Astrocyte (in vitro differentiated cells and primary cell): Measurements from ENCODE around the gene NUP214. TPM values are rescaled to one million over a fixed set of nuclear protein-coding genes. Genes with fewer than 3 reads are reported as not detected.

ENCODE experiments used
- DNase-seq: peaks from one replicate; pipeline ENCODE4 v3.0.0-alpha.2; 2010; ENCODE audit warnings: low read depth
- FAIRE-seq: peaks from 2 replicates; lab custom pipeline; 2011; peaks lifted over from hg19 to GRCh38; lab: Jason Lieb, UNC
- H2AFZ ChIP-seq: 2 replicates; pipeline ENCODE4 v1.6.0; 2012; ENCODE audit warnings: low read depth, low read length, inconsistent platforms
- H3K27ac ChIP-seq: 2 replicates; pipeline ENCODE4 v1.5.1; 2011; ENCODE audit warnings: low read depth, low read length, inconsistent platforms
- H3K27me3 ChIP-seq: 2 replicates; pipeline ENCODE4 v1.6.0; 2011; ENCODE audit warnings: low read length, inconsistent platforms; ENCODE audit not compliant: insufficient read depth
- H3K36me3 ChIP-seq: 2 replicates; pipeline ENCODE4 v1.5.1; 2011; ENCODE audit warnings: low read length, inconsistent platforms; ENCODE audit not compliant: insufficient read depth
- H3K4me1 ChIP-seq: 2 replicates; pipeline ENCODE4 v1.5.1; 2011; ENCODE audit warnings: low read length, inconsistent platforms; ENCODE audit not compliant: insufficient read depth
- H3K4me2 ChIP-seq: 2 replicates; pipeline ENCODE4 v1.6.0; 2012; ENCODE audit warnings: low read length, inconsistent platforms
- H3K4me3 ChIP-seq: 2 replicates; pipeline ENCODE4 v1.5.1; 2011; ENCODE audit warnings: low read depth, mild to moderate bottlenecking, low read length, inconsistent platforms; ENCODE audit not compliant: insufficient read depth
- H3K79me2 ChIP-seq: 2 replicates; pipeline ENCODE4 v1.6.0; 2012; ENCODE audit warnings: mild to moderate bottlenecking, low read length, inconsistent platforms; ENCODE audit not compliant: insufficient read depth
- H3K9ac ChIP-seq: 2 replicates; pipeline ENCODE4 v1.6.0; 2012; ENCODE audit warnings: mild to moderate bottlenecking, low read length, inconsistent platforms
- H3K9me3 ChIP-seq: 2 replicates; pipeline ENCODE4 v1.5.1; 2012; ENCODE audit warnings: low read depth, mild to moderate bottlenecking, low read length, inconsistent platforms; ENCODE audit not compliant: insufficient read depth
- H4K20me1 ChIP-seq: 2 replicates; pipeline ENCODE4 v1.6.0; 2012; ENCODE audit warnings: low read length, inconsistent platforms; ENCODE audit not compliant: insufficient read depth
- H3K27ac Mint-ChIP-seq: one replicate; pipeline ENCODE4 v1.8.0; 2021; ENCODE audit warnings: mild to moderate bottlenecking, mixed read lengths; ENCODE audit not compliant: unreplicated experiment
- H3K27me3 Mint-ChIP-seq: one replicate; pipeline ENCODE4 v1.8.0; 2021; ENCODE audit warnings: low read depth, mixed read lengths; ENCODE audit not compliant: unreplicated experiment
- H3K36me3 Mint-ChIP-seq: one replicate; pipeline ENCODE4 v1.8.0; 2021; ENCODE audit warnings: low read depth, mixed read lengths; ENCODE audit not compliant: unreplicated experiment
- H3K4me1 Mint-ChIP-seq: one replicate; pipeline ENCODE4 v1.8.0; 2021; ENCODE audit warnings: low read depth, mixed read lengths; ENCODE audit not compliant: unreplicated experiment
- H3K4me3 Mint-ChIP-seq: one replicate; pipeline ENCODE4 v1.8.0; 2021; ENCODE audit warnings: mild to moderate bottlenecking, moderate library complexity, mixed read lengths; ENCODE audit not compliant: unreplicated experiment
- H3K9me3 Mint-ChIP-seq: one replicate; pipeline ENCODE4 v1.8.0; 2021; ENCODE audit warnings: mild to moderate bottlenecking, mixed read lengths; ENCODE audit not compliant: unreplicated experiment
- EZH2 ChIP-seq: IDR thresholded peaks from 2 replicates; pipeline ENCODE4 v1.6.1; 2012; ENCODE audit warnings: mild to moderate bottlenecking, low read length, inconsistent platforms; ENCODE audit not compliant: insufficient read depth
- total RNA-seq: library from RNA; stranded (reverse); gene quantifications from 2 replicates; pipeline ENCODE4 v1.2.1, GENCODE V29; 2021
- TF ChIP-seq, protein P1 (sequence below): IDR thresholded peaks from 2 replicates; pipeline ENCODE4 v1.5.1; 2011; ENCODE audit warnings: low read depth, mild to moderate bottlenecking, inconsistent platforms, low read length, moderate library complexity; ENCODE audit not compliant: insufficient read depth

NUP214 gene
- total RNA-seq, 1 donor from 2014 or later = 30.5 TPM

DNA sequence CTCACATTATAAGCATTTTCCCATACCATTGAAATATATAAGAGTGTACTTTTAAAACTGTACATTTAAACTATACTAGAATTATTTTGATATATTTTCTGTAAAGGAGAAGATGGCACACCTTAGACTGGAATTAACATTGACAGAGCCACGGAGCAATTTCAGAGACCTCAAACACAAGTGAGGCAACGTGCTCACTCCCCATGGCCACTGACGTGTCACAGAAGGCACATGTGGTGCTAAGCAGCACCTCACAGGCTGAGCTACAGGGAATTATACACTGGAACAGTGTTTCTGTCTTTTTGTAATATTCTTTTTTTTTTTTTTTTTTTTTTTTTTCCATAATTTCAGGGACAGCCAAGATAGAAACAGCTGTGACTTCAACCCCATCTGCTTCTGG, 66.5 kb downstream of the NUP214 start:
- Mint-ChIP-seq H3K27me3 (no peaks in the 10 kb centered on the region), H3K4me3 (no peak overlapping the region), H3K4me1 (peaks cover 9% of the 10 kb centered on the region), H3K36me3 (peaks cover 8% of the 10 kb centered on the region), H3K9me3 (no peaks in the 10 kb centered on the region), H3K27ac (no peak overlapping the region)
- peaks cover 43% of the 10 kb centered on the region for H3K36me3 ChIP-seq
- no peak overlapping the region for H3K9ac ChIP-seq
- H3K27me3 ChIP-seq = no peaks in the 10 kb centered on the region
- DNase-seq = no peak
- H3K4me3 ChIP-seq = no peak overlapping the region
- no peak overlapping the region for H3K27ac ChIP-seq
- FAIRE-seq = no peak
- no peaks in the 10 kb centered on the region for H3K79me2 ChIP-seq
- no peak overlapping the region for H3K4me2 ChIP-seq
- H3K4me1 ChIP-seq = no peaks in the 10 kb centered on the region
- no peak overlapping the region for H2AFZ ChIP-seq
- no peak for TF ChIP-seq EZH2
- TF ChIP-seq, protein P1, sequence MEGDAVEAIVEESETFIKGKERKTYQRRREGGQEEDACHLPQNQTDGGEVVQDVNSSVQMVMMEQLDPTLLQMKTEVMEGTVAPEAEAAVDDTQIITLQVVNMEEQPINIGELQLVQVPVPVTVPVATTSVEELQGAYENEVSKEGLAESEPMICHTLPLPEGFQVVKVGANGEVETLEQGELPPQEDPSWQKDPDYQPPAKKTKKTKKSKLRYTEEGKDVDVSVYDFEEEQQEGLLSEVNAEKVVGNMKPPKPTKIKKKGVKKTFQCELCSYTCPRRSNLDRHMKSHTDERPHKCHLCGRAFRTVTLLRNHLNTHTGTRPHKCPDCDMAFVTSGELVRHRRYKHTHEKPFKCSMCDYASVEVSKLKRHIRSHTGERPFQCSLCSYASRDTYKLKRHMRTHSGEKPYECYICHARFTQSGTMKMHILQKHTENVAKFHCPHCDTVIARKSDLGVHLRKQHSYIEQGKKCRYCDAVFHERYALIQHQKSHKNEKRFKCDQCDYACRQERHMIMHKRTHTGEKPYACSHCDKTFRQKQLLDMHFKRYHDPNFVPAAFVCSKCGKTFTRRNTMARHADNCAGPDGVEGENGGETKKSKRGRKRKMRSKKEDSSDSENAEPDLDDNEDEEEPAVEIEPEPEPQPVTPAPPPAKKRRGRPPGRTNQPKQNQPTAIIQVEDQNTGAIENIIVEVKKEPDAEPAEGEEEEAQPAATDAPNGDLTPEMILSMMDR = no peak
- no peaks in the 10 kb centered on the region for H4K20me1 ChIP-seq
- H3K9me3 ChIP-seq = no peaks in the 10 kb centered on the region

DNA sequence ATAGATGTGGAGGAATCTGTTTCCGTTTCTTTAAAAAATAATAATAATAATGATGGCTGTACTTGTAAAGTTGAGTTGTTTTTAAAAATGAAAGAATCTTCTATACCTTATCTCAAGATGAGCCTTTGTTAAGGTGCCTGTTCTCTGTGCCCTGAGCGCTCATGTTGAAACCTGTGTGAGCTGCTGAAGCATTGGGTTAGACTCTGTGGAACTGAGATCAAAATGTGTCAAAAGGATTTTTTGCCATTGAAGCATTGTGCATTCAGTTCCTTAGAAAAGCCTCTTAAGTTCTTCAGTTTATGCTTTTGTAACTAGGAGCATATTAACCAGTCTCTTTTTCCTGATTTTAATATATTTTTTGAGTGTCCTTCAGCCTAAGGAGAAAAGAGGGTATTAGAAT, 67.7 kb downstream of the NUP214 start:
- Mint-ChIP-seq H3K36me3 (peaks cover 19% of the 10 kb centered on the region), H3K27ac (no peak overlapping the region), H3K27me3 (no peaks in the 10 kb centered on the region), H3K4me1 (peaks cover 9% of the 10 kb centered on the region), H3K4me3 (no peak overlapping the region), H3K9me3 (no peaks in the 10 kb centered on the region)
- H3K79me2 ChIP-seq = no peaks in the 10 kb centered on the region
- H3K4me3 ChIP-seq = no peak overlapping the region
- no peak overlapping the region for H3K4me2 ChIP-seq
- H3K27ac ChIP-seq = no peak overlapping the region
- H2AFZ ChIP-seq = no peak overlapping the region
- TF ChIP-seq, protein P1 = no peak
- H4K20me1 ChIP-seq = peaks cover 6% of the 10 kb centered on the region
- FAIRE-seq (no peak), DNase-seq (no peak)
- no peaks in the 10 kb centered on the region for H3K4me1 ChIP-seq
- peaks cover 43% of the 10 kb centered on the region for H3K36me3 ChIP-seq
- no peak overlapping the region for H3K9ac ChIP-seq
- no peaks in the 10 kb centered on the region for H3K9me3 ChIP-seq
- no peaks in the 10 kb centered on the region for H3K27me3 ChIP-seq

DNA sequence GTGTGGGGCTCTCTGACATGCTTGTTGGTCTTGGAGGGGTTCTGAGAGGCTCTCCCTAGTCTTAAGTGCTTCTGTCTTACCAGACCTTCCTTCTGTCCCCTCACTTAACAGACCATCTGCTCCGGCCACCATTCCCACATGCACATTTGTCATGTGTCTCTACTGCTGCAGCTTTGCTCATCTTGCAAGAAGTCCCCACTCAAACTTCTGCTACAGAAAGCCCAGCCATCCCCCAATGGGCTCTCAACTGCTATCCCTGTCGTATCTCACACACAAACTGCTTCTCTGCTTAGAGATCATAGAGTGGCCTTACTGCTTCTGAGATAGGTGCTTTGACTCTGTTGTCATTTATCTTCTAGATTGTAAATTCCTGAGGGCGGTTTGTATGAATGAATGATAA, 69.4 kb downstream of the NUP214 start:
- H3K36me3 ChIP-seq = peaks cover 39% of the 10 kb centered on the region
- no peak overlapping the region for H3K27ac Mint-ChIP-seq
- FAIRE-seq = no peak
- TF ChIP-seq, protein P1 = no peak
- TF ChIP-seq EZH2 = no peak
- no peaks in the 10 kb centered on the region for H3K9me3 ChIP-seq
- H3K4me1 ChIP-seq = no peaks in the 10 kb centered on the region
- H3K4me1 Mint-ChIP-seq = peaks cover 7% of the 10 kb centered on the region
- peaks cover 6% of the 10 kb centered on the region for H4K20me1 ChIP-seq
- no peaks in the 10 kb centered on the region for H3K27me3 ChIP-seq
- H2AFZ ChIP-seq = no peak overlapping the region
- no peaks in the 10 kb centered on the region for H3K27me3 Mint-ChIP-seq
- DNase-seq = no peak
- no peak overlapping the region for H3K27ac ChIP-seq
- no peak overlapping the region for H3K4me3 ChIP-seq
- no peaks in the 10 kb centered on the region for H3K9me3 Mint-ChIP-seq
- H3K4me2 ChIP-seq = no peak overlapping the region
- no peak overlapping the region for H3K9ac ChIP-seq
- H3K79me2 ChIP-seq = no peaks in the 10 kb centered on the region
- H3K4me3 Mint-ChIP-seq = no peak overlapping the region
- peaks cover 26% of the 10 kb centered on the region for H3K36me3 Mint-ChIP-seq
